Activated naive CD4-positive, alpha-beta T cell treated with anti-CD3 and anti-CD28 coated beads, Interleukin-2, amount 50 U/mL, for 72 hours (primary cell): ENCODE measurements around the gene CD1D. TPM values are rescaled to one million over a fixed set of nuclear protein-coding genes. Genes with fewer than 3 reads are reported as not detected.

Experiments used
- ATAC-seq, 2 donors: fragments of 150-1000 bp; cut with Tn5 transposase; 2 replicates each; pipeline ENCODE4 v1.10.0; 2021; ENCODE audit warnings: mild to moderate bottlenecking in 2 of 2, moderate library complexity in 2 of 2
- DNase-seq, 2 donors: peaks; one replicate each; pipeline ENCODE4 v3.0.0; 2021 to 2022; ENCODE audit warnings: low spot score in 2 of 2
- H3K27ac Mint-ChIP-seq, 2 donors: one replicate each; pipeline ENCODE4 v1.8.0; 2022; ENCODE audit warnings: mild to moderate bottlenecking in 2 of 2, mixed read lengths in 2 of 2
- H3K36me3 Mint-ChIP-seq, 2 donors: one replicate each; pipeline ENCODE4 v1.8.0; 2022; ENCODE audit warnings: mixed read lengths in 2 of 2
- H3K9me3 Mint-ChIP-seq, 2 donors: one replicate each; pipeline ENCODE4 v1.8.0; 2022; ENCODE audit warnings: mixed read lengths in 2 of 2
- total RNA-seq, 2 donors: library from RNA; stranded (reverse); gene quantifications; one replicate each; pipeline ENCODE4 v1.2.3, GENCODE V29; 2022

Gene CD1D
- total RNA-seq, result not detected

- ATAC-seq (peak; percentile 14 to 63), DNase-seq (no peak)
- Mint-ChIP-seq H3K9me3 (no peaks in the 10 kb centered on the region), H3K36me3 (peaks cover 0 to 11% of the 10 kb centered on the region in 2 donors), H3K27ac (no peak within 1 kb of the TSS)
Observed at GRCh38 chr1:158180741-158181576, at the start of gene CD1D. TSS of gene CD1D (plus strand) at chr1:158180895. CDS start at chr1:158181102, 207 bp downstream.

GRCh38 chr1:158131217-158131616 lies 49.5 kb upstream of the CD1D start:
- DNase-seq (no peak), ATAC-seq (no peak)
- no peaks in the 10 kb centered on the region for H3K9me3 Mint-ChIP-seq
- H3K27ac Mint-ChIP-seq, result no peak overlapping the region
- H3K36me3 Mint-ChIP-seq, result no peaks in the 10 kb centered on the region

- H3K27ac Mint-ChIP-seq, result peak overlapping the region in 1 of 2 donors; percentile 44
- no peaks in the 10 kb centered on the region for H3K36me3 Mint-ChIP-seq
- no peak for ATAC-seq
- no peaks in the 10 kb centered on the region for H3K9me3 Mint-ChIP-seq
- DNase-seq, result no peak
Observed at GRCh38 chr1:158140764-158141192, 39.9 kb upstream of the CD1D start.

- ATAC-seq (no peak), DNase-seq (no peak)
- peaks cover 12 to 20% of the 10 kb centered on the region in 2 donors for H3K36me3 Mint-ChIP-seq
- peaks cover 16 to 17% of the 10 kb centered on the region in 2 donors for H3K9me3 Mint-ChIP-seq
- no peak overlapping the region for H3K27ac Mint-ChIP-seq
Observed at GRCh38 chr1:158145173-158145719, 35.4 kb upstream of the CD1D start.

GRCh38 chr1:158146165-158146564 lies 34.5 kb upstream of the CD1D start:
- Mint-ChIP-seq H3K27ac (no peak overlapping the region), H3K36me3 (peaks cover 12 to 23% of the 10 kb centered on the region in 2 donors), H3K9me3 (peaks cover 19 to 21% of the 10 kb centered on the region in 2 donors)
- DNase-seq (no peak), ATAC-seq (no peak)

- DNase-seq, result no peak
- Mint-ChIP-seq H3K9me3 (peaks cover 19 to 21% of the 10 kb centered on the region in 2 donors), H3K27ac (no peak overlapping the region), H3K36me3 (peaks cover 12 to 23% of the 10 kb centered on the region in 2 donors)
- ATAC-seq, result no peak
Observed at GRCh38 chr1:158146739-158147138, 34.0 kb upstream of the CD1D start.

GRCh38 chr1:158147401-158147800 lies 33.3 kb upstream of the CD1D start:
- ATAC-seq, result no peak
- no peak for DNase-seq
- Mint-ChIP-seq H3K27ac (no peak overlapping the region), H3K9me3 (peaks cover 19 to 21% of the 10 kb centered on the region in 2 donors), H3K36me3 (peaks cover 12 to 23% of the 10 kb centered on the region in 2 donors)

- ATAC-seq, result no peak
- Mint-ChIP-seq H3K27ac (no peak overlapping the region), H3K9me3 (peaks cover 19 to 21% of the 10 kb centered on the region in 2 donors), H3K36me3 (peaks cover 12 to 23% of the 10 kb centered on the region in 2 donors)
- no peak for DNase-seq
Observed at GRCh38 chr1:158147869-158148268, 32.8 kb upstream of the CD1D start.

GRCh38 chr1:158148468-158148867 lies 32.2 kb upstream of the CD1D start:
- no peak for ATAC-seq
- peaks cover 19 to 21% of the 10 kb centered on the region in 2 donors for H3K9me3 Mint-ChIP-seq
- H3K36me3 Mint-ChIP-seq, result peaks cover 12 to 23% of the 10 kb centered on the region in 2 donors
- no peak overlapping the region for H3K27ac Mint-ChIP-seq
- DNase-seq, result no peak

GRCh38 chr1:158149175-158149574 lies 31.5 kb upstream of the CD1D start:
- Mint-ChIP-seq H3K27ac (peak overlapping the region; percentile 83 to 94), H3K9me3 (peaks cover 19 to 21% of the 10 kb centered on the region in 2 donors), H3K36me3 (peaks cover 12 to 23% of the 10 kb centered on the region in 2 donors)
- peak in 1 of 2 donors; percentile 17 for ATAC-seq
- DNase-seq, result no peak

- peaks cover 19 to 21% of the 10 kb centered on the region in 2 donors for H3K9me3 Mint-ChIP-seq
- peak overlapping the region; percentile 83 to 94 for H3K27ac Mint-ChIP-seq
- ATAC-seq (peak; percentile 98), DNase-seq (peak; percentile 67 to 85)
- peaks cover 12 to 23% of the 10 kb centered on the region in 2 donors for H3K36me3 Mint-ChIP-seq
Observed at GRCh38 chr1:158149577-158150269, 31.0 kb upstream of the CD1D start.

GRCh38 chr1:158150523-158150922 lies 30.2 kb upstream of the CD1D start:
- DNase-seq (no peak), ATAC-seq (no peak)
- H3K27ac Mint-ChIP-seq, result peak overlapping the region; percentile 83 to 86
- H3K9me3 Mint-ChIP-seq, result peaks cover 19 to 21% of the 10 kb centered on the region in 2 donors
- H3K36me3 Mint-ChIP-seq, result peaks cover 12 to 23% of the 10 kb centered on the region in 2 donors

- DNase-seq (no peak), ATAC-seq (no peak)
- Mint-ChIP-seq H3K27ac (no peak overlapping the region), H3K9me3 (peaks cover 12 to 19% of the 10 kb centered on the region in 2 donors), H3K36me3 (peaks cover 12 to 23% of the 10 kb centered on the region in 2 donors)
Observed at GRCh38 chr1:158153179-158153578, 27.5 kb upstream of the CD1D start.

GRCh38 chr1:158153746-158154444 lies 26.8 kb upstream of the CD1D start:
- no peak overlapping the region for H3K27ac Mint-ChIP-seq
- peaks cover 7 to 16% of the 10 kb centered on the region in 2 donors for H3K36me3 Mint-ChIP-seq
- DNase-seq (no peak), ATAC-seq (no peak)
- H3K9me3 Mint-ChIP-seq, result peaks cover 8 to 14% of the 10 kb centered on the region in 2 donors

- H3K27ac Mint-ChIP-seq, result no peak overlapping the region
- DNase-seq (no peak), ATAC-seq (no peak)
- peaks cover 6 to 10% of the 10 kb centered on the region in 2 donors for H3K9me3 Mint-ChIP-seq
- peaks cover 1 to 10% of the 10 kb centered on the region in 2 donors for H3K36me3 Mint-ChIP-seq
Observed at GRCh38 chr1:158154501-158154900, 26.2 kb upstream of the CD1D start.

- ATAC-seq (no peak), DNase-seq (no peak)
- no peak overlapping the region for H3K27ac Mint-ChIP-seq
- H3K9me3 Mint-ChIP-seq, result peaks cover 0 to under 1% of the 10 kb centered on the region in 2 donors
- no peaks in the 10 kb centered on the region for H3K36me3 Mint-ChIP-seq
Observed at GRCh38 chr1:158155673-158156072, 25.0 kb upstream of the CD1D start.
